ENCODE measurements around the gene SBK3.
"Not testable (repeated sequence)": the region's sequence is repeated elsewhere in the genome, so short reads cannot be mapped to it uniquely, and the experiment has no call there.

The SBK3 gene

GRCh38 chr19:55542292-55542855 is 3.0 kb downstream of the SBK3 start:
- DNase-seq (ENCODE audit: low read depth in 3 of 3, low spot score in 1 of 3): no peak

DNA sequence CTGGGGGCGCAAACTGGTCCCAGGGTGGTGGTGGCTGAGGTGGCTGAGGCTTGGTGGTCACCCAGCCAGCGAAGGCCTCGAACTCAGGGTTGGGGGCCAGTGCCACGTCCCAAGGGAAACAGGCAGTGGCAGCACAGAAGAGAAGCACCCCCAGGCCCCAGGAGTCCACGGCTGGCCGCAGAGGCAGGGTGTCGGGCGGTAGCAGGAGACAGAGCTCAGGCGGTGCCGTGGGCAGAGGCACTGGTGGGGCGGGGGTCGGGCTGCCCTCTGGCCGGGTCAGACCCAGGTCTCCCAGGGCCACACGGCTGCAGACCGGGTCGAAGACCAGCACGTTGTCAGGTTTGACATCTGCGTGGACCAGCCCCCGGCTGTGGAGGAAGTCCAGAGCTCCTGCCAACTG is 4.3 kb downstream of the SBK3 start:
- DNase-seq (ENCODE audit: low read depth in 3 of 3, low spot score in 1 of 3): no peak

DNA sequence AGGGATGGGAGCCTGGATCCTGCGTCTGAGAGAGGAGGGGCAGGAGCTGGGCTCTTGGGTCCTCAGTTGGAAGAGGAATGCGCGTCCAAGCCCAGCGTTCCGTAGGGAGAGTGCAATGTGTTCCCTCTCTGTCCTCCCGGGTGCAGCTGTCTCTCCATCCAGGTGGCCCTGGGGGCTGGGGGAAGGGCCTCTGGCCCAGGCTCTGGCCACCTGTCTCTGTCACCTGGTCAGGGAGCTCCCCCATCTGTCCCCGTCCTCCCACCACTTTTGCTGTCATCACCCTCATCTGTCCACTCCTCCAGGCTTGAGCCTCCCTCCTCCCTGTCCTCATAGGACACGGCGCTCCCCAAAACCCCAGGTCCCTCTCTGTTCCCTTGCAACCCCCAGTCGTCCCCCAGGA is 4.7 kb downstream of the SBK3 start:
- no peak for DNase-seq (ENCODE audit: low read depth in 3 of 3, low spot score in 1 of 3)

DNA sequence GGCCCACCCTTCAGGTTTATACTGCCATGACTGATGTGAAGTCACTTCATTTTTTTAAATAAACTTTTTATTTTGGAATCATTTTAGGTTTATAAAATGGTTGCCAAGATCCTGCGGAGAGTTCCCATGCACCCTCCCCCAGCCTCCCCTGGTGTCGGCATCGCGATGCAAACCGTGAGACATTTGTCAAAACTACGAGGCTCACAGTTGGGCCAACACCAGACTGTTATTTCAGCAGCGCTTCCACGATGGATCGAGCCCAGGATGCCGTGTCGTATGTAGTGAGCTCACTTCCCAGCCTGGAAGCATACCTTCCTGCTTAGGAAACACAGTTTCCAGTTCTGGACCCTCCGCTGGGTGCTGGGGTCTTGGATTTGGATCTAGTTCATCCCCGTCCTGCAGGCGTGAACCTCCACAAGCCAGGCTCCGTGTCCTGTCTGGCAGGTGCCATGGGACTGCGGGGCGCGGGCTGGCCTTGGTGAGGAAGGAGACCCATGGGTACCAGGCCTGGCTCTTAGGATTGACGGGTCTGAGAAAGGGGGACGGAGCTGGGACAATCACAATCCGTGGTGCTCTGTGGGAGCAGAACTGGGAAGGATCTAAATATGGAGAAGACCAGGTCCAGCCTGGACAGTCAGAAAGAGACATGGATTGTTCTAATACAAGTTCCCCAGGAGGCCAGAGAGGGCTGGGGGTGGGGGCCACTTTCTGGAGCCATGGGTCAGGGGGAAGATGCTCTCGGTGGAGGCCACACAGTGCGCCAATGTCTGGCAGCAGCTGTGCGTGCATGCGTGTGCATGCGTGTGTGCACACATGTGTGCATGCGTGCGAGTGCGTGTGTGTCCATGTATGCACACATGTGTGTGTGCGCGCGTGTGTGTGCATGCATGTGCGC is 6.0 kb downstream of the SBK3 start:
- no peak for DNase-seq (ENCODE audit: low read depth in 3 of 3, low spot score in 1 of 3)

- no peak for DNase-seq (ENCODE audit: low read depth in 3 of 3, low spot score in 1 of 3)
These were observed 7.2 kb downstream of the SBK3 start for GRCh38 chr19:55538132-55538531.

DNA sequence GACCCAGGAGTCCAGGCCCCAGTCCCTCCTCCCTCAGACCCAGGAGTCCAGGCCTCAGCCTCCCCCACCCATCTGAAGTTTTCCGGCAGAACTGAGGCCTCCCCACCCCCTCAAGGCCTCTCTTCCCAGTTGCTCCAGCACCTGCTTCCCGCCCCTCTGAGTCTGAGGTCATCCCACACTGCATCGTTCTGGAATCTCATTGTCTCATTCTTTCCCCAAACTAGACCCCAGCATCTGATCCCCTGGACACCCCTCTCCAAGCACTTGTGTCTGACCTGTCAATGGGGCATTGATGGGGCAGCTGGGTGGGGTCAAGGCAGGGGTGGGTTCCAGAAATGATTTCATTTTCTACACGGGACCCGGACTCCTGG is 7.6 kb downstream of the SBK3 start:
- DNase-seq (ENCODE audit: low read depth in 3 of 3, low spot score in 1 of 3): no peak

- DNase-seq (ENCODE audit: low read depth in 3 of 3, low spot score in 1 of 3): no peak
These were observed 8.2 kb downstream of the SBK3 start, which contains the start of gene SBK2 for GRCh38 chr19:55536951-55537740. Gene SBK2 (minus strand): TSS chr19:55537133. CDS start chr19:55536294, 839 bp downstream.

DNA sequence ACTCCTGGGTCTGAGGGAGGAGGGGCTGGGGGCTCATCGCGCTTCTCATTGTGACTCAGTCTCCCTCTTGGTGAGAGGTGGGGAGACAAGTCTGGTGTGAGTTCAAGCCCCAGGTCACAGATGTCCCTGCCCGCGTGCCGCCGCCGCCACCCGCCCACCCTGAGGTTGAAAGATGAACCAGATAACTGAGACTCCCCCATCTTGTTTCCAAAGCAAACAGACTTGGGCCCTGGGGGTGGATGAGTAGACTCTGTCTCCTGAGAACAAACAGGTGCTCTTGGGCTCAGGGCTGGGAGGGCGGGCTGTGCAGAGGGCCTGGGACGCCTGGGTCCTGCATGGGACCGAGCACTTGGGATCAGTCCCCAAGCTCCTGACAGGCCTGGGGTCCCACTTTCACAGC is 9.0 kb downstream of the SBK3 start:
- no peak for DNase-seq (ENCODE audit: low read depth in 3 of 3, low spot score in 1 of 3)

GRCh38 chr19:55535965-55536350 is 9.4 kb downstream of the SBK3 start:
- no peak for DNase-seq (ENCODE audit: low read depth in 3 of 3, low spot score in 1 of 3)

GRCh38 chr19:55535173-55535964 is 10.0 kb downstream of the SBK3 start:
- DNase-seq (ENCODE audit: low read depth in 3 of 3, low spot score in 1 of 3): no peak

- DNase-seq (ENCODE audit: low read depth in 3 of 3, low spot score in 1 of 3): not testable (repeated sequence)
These were observed 11.1 kb downstream of the SBK3 start for GRCh38 chr19:55534280-55534679.

DNA sequence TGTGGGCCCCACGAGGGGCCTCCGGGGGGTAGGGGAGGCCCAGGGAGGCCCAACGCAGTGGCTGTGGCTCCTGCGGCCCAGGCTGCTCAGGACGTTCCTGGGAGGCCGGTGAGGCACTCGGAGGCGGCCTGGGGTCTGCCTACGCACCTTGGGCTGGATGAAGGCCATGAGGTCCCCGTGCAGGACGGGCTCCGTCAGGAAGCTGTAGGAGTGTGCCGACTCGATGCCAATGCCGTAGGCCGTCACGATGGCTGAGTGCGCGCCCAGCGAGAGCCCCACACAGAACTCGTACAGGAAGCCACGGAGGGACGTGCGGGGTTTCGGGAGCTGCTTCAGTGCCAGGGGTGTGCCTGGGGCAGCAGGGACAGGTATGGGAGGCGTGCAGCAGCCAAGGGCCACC is 14.3 kb downstream of the SBK3 start:
- DNase-seq (ENCODE audit: low read depth in 3 of 3, low spot score in 1 of 3): no peak

DNA sequence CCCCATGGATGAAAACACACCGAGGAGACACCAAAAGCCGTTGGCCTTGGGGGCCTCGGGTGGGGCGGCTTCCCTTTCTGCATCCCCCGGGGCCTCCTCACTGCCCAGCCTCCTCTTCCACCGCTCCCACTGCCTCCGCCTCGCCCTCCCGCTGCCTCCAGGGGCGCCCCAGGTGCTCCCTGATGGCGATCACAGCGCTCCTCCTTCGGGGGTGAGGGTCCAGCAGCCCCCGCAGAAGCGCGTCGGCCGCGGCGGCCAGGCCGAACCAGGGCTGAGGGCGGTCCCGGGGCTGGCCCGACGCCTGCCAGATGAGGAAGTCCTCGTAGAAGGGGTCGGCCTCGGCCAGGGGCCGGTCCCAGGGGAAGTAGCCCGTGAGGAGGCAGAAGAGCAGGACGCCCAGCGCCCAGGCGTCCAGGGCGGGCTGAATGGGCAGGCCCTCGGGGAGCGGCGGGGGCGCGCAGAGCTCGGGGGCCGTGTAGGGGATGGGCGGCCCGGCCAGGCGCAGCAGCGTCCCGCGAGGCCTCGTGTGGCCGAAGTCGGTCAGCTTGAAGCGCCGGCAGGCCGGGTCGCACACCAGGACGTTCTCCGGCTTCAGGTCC is 15.6 kb downstream of the SBK3 start:
- no peak for DNase-seq (ENCODE audit: low read depth in 3 of 3, low spot score in 1 of 3)

GRCh38 chr19:55528030-55528803 is 17.1 kb downstream of the SBK3 start:
- DNase-seq (ENCODE audit: low read depth in 3 of 3, low spot score in 1 of 3): no peak

- DNase-seq (ENCODE audit: low read depth in 3 of 3, low spot score in 1 of 3): no peak
These were observed 17.9 kb downstream of the SBK3 start for GRCh38 chr19:55527197-55528029.

DNA sequence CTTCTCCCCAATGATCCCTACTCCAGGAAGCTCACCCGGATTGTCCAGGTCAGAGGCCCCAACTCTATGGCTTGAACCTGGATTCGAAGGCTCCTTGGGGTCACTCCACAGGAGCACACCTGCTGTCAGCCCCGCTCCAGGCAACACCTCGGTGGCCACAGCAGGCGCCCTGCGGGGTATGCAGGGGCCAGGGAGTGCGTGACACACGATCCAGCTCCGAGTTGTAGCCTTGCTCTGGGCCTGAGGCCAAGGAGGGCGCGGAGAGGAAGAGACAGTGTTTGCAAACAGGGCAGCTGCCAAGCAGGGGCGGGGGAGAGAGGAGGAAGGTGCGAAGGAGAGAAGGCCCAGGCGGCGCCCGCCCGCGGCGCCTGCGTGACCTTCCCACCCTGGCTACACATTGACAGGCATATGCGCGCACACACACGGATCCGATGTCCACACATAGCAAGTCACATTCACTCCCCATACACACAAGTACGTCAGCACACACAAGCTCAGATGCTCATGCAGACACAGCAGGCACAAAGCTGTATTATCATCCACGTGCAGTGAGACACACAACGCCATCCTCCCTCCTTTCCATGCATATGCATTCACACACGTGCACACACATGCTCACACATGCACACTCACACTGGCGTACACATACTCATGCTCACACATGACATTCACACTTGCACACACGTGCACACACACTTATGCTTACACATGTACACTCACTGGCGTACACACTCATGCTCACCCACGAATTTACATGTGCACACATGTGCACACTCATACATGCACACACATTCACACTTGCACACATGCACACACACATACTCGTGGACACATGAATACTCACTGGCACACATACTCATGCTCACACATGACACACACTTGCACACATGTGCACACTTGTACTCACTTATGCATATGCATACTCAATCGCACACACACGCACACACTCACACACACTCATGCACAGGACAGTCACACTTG is 18.8 kb downstream of the SBK3 start:
- no peak for DNase-seq (ENCODE audit: low read depth in 3 of 3, low spot score in 1 of 3)

- DNase-seq (ENCODE audit: low read depth in 3 of 3, low spot score in 1 of 3): no peak
These were observed 19.8 kb downstream of the SBK3 start for GRCh38 chr19:55525289-55526101.
